Mesenchymal stem cell (in vitro differentiated cells and primary cell): ENCODE results near the gene CSTPP1.

Source experiments
- DNase-seq: peaks from one replicate; pipeline ENCODE4 v3.0.0-alpha.2; 2013
- H2AFZ ChIP-seq: one replicate; pipeline ENCODE4 v1.6.1; 2013; ENCODE audit warnings: low read depth, mild to moderate bottlenecking, control low read depth, inconsistent platforms, low read length, moderate library complexity
- H2AK5ac ChIP-seq: 2 replicates; pipeline ENCODE4 v1.6.1; 2013; ENCODE audit warnings: low read length, moderate library complexity, mild to moderate bottlenecking, inconsistent platforms; ENCODE audit not compliant: severe bottlenecking
- H2BK120ac ChIP-seq: one replicate; pipeline ENCODE4 v1.6.1; 2013; ENCODE audit warnings: low read depth, mild to moderate bottlenecking, inconsistent platforms, low read length, moderate library complexity
- H2BK12ac ChIP-seq, 2 experiments: one replicate each; pipeline ENCODE4 v1.6.1; 2013; ENCODE audit warnings: inconsistent platforms in 2 of 2, low read length in 2 of 2, mild to moderate bottlenecking in 2 of 2, moderate library complexity in 2 of 2, control low read depth in 1 of 2
- H2BK15ac ChIP-seq: one replicate; pipeline ENCODE4 v1.6.1; 2013; ENCODE audit warnings: mild to moderate bottlenecking, low read depth, inconsistent platforms; ENCODE audit not compliant: poor library complexity, severe bottlenecking
- H2BK5ac ChIP-seq: 2 replicates; pipeline ENCODE4 v1.6.1; 2013; ENCODE audit warnings: low read depth, mild to moderate bottlenecking, low read length, control low read depth, inconsistent platforms; ENCODE audit not compliant: poor library complexity, severe bottlenecking
- H3K14ac ChIP-seq, 2 experiments: one replicate each; pipeline ENCODE4 v1.6.1; 2013; ENCODE audit warnings: inconsistent platforms in 2 of 2, low read length in 2 of 2, control low read depth in 1 of 2, mild to moderate bottlenecking in 1 of 2, moderate library complexity in 1 of 2
- H3K18ac ChIP-seq, 2 experiments: one replicate each; pipeline ENCODE4 v1.6.1; 2013; ENCODE audit warnings: inconsistent platforms in 2 of 2, low read length in 2 of 2, control low read depth in 1 of 2, low read depth in 1 of 2, mild to moderate bottlenecking in 1 of 2
- H3K23ac ChIP-seq, 2 experiments: one replicate each; pipeline ENCODE4 v1.6.1; 2013; ENCODE audit warnings: inconsistent platforms in 2 of 2, low read length in 2 of 2, mild to moderate bottlenecking in 2 of 2, moderate library complexity in 2 of 2, control low read depth in 1 of 2
- H3K27ac ChIP-seq: 2 replicates; pipeline ENCODE4 v1.5.1; 2013; ENCODE audit warnings: mild to moderate bottlenecking, moderate library complexity, low read length, control low read depth, inconsistent platforms; ENCODE audit not compliant: poor library complexity, severe bottlenecking
- H3K27me3 ChIP-seq, 2 experiments: 2 replicates each; pipeline versions ENCODE4 v1.6.1 to v1.7.0; 2013; ENCODE audit warnings: low read length in 2 of 2, mild to moderate bottlenecking in 2 of 2, moderate library complexity in 2 of 2, control low read depth in 1 of 2, inconsistent platforms in 1 of 2; ENCODE audit not compliant: control insufficient read depth in 1 of 2, insufficient read depth in 1 of 2
- H3K36me3 ChIP-seq, 2 experiments: 2 replicates each; pipeline versions ENCODE4 v1.6.1 to v1.7.0; 2013; ENCODE audit warnings: low read length in 2 of 2, control low read depth in 1 of 2, inconsistent platforms in 1 of 2, low read depth in 1 of 2, mild to moderate bottlenecking in 1 of 2; ENCODE audit not compliant: insufficient read depth in 2 of 2, control insufficient read depth in 1 of 2
- H3K4ac ChIP-seq, 2 experiments: one replicate each; pipeline ENCODE4 v1.6.1; 2013; ENCODE audit warnings: inconsistent platforms in 2 of 2, low read length in 2 of 2, mild to moderate bottlenecking in 2 of 2, moderate library complexity in 2 of 2, control low read depth in 1 of 2, low read depth in 1 of 2
- H3K4me1 ChIP-seq: 2 replicates; pipeline ENCODE4 v1.6.1; 2013; ENCODE audit warnings: low read depth, low read length, control low read depth; ENCODE audit not compliant: control insufficient read depth, insufficient read depth
- H3K4me2 ChIP-seq: 2 replicates; pipeline ENCODE4 v1.6.1; 2013; ENCODE audit warnings: low read length, mild to moderate bottlenecking, inconsistent platforms; ENCODE audit not compliant: poor library complexity, severe bottlenecking
- H3K4me3 ChIP-seq, 2 experiments: 2 replicates each; pipeline versions ENCODE4 v1.5.1 to v1.7.0; 2013; ENCODE audit warnings: low read length in 2 of 2, mild to moderate bottlenecking in 2 of 2, control low read depth in 1 of 2, low read depth in 1 of 2; ENCODE audit not compliant: insufficient read depth in 1 of 2
- H3K79me1 ChIP-seq: replicated peaks from 2 replicates; pipeline ENCODE4 v1.6.1; 2013; ENCODE audit warnings: mild to moderate bottlenecking, control low read depth, low read length, inconsistent platforms; ENCODE audit not compliant: poor library complexity, severe bottlenecking
- H3K9ac ChIP-seq: 2 replicates; pipeline ENCODE4 v1.7.0; 2013; ENCODE audit warnings: mild to moderate bottlenecking, low read length, moderate library complexity
- H3K9me3 ChIP-seq: 2 replicates; pipeline ENCODE4 v1.7.0; 2013; ENCODE audit warnings: mild to moderate bottlenecking, low read length; ENCODE audit not compliant: control insufficient read depth
- H4K8ac ChIP-seq: one replicate; pipeline ENCODE4 v1.6.1; 2013; ENCODE audit warnings: inconsistent platforms, mild to moderate bottlenecking, low read length, moderate library complexity
- H4K91ac ChIP-seq: one replicate; pipeline ENCODE4 v1.6.1; 2013; ENCODE audit warnings: mild to moderate bottlenecking, low read length, inconsistent platforms
- WGBS: methylation state at CpG from one replicate; pipeline ENCODE4 v1.1.7; 2013; ENCODE audit warnings: mixed read lengths; 5-methylcytosine and 5-hydroxymethylcytosine counted together

CSTPP1 gene

DNA sequence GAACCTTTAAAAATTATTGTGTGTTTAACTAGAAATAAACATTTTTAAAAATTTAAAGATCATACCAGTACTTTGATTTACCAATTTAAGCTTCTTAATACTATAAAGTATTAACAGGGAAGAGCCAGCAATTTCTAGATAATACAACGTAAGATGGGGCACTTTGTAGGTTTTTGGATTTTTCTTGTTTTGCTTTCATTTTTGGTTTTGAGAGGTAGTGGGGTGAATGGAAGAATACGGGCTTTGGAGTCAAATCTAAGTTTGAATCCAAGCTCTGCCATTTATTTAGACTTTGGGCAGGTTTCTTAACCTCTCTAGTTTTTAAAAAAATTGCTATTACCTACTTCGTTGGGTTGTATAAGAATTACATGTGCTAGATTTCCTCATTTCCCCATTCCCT, 44.9 kb downstream of the CSTPP1 start:
- Histone ChIP-seq H3K9ac (no peak overlapping the region), H4K91ac (no peak overlapping the region), H3K36me3 (no peaks in the 10 kb centered on the region), H3K14ac (no peak overlapping the region), H3K9me3 (no peaks in the 10 kb centered on the region), H3K4ac (no peak overlapping the region), H3K27ac (no peak overlapping the region), H2BK15ac (no peak overlapping the region), H3K18ac (no peak overlapping the region), H3K4me1 (peaks cover 2% of the 10 kb centered on the region), H3K4me3 (no peak overlapping the region), H2BK5ac (no peak overlapping the region), H2AK5ac (no peak overlapping the region), H2BK120ac (no peak overlapping the region), H4K8ac (no peak overlapping the region), H2AFZ (no peak overlapping the region), H3K23ac (no peak overlapping the region), H3K79me1 (peaks cover 13% of the 10 kb centered on the region), H2BK12ac (no peak overlapping the region), H3K27me3 (no peaks in the 10 kb centered on the region), H3K4me2 (no peak overlapping the region)
- no peak for DNase-seq
- 77% methylated on average over 2 of the region's 3 CpGs for WGBS

- no peak overlapping the region for H4K91ac ChIP-seq
- H2BK5ac ChIP-seq, result no peak overlapping the region
- WGBS, result 100% methylated on average over 2 of the region's 2 CpGs
- H3K27me3 ChIP-seq, result no peaks in the 10 kb centered on the region
- peaks cover 11% of the 10 kb centered on the region for H3K79me1 ChIP-seq
- H3K18ac ChIP-seq, result no peak overlapping the region
- H2AK5ac ChIP-seq, result no peak overlapping the region
- H3K9ac ChIP-seq, result no peak overlapping the region
- no peak overlapping the region for H3K4ac ChIP-seq
- H2AFZ ChIP-seq, result no peak overlapping the region
- no peak overlapping the region for H3K14ac ChIP-seq
- H3K36me3 ChIP-seq, result peaks cover 0 to 5% of the 10 kb centered on the region in 2 experiments
- no peak overlapping the region for H3K27ac ChIP-seq
- H2BK120ac ChIP-seq, result no peak overlapping the region
- no peak overlapping the region for H4K8ac ChIP-seq
- H2BK15ac ChIP-seq, result no peak overlapping the region
- no peak for DNase-seq
- H3K4me1 ChIP-seq, result no peaks in the 10 kb centered on the region
- no peaks in the 10 kb centered on the region for H3K9me3 ChIP-seq
- H3K23ac ChIP-seq, result no peak overlapping the region
- H3K4me2 ChIP-seq, result no peak overlapping the region
- no peak overlapping the region for H2BK12ac ChIP-seq
- H3K4me3 ChIP-seq, result no peak overlapping the region
Measured at GRCh38 chr11:46982797-46983452, 46.4 kb downstream of the CSTPP1 start.

DNA sequence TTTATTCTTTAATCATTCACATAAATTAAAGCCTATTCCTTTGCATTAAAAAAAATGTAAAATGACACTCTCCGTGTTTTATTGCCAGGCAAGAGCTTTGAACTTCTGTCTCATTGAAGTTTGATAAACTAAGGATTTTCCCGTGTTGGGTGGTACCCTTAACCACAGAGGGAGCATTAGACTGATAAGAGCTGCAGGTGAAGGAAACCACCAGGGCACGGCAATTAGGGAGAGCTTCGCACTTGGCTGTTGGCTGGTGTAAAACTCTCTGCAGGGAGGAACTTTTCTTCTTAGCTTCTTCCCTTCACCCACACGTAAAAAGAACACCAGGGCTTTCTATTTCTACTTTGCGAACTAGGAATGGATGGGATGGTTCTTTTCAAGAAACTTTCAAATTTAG, 47.0 kb downstream of the CSTPP1 start:
- Histone ChIP-seq H3K14ac (no peak overlapping the region), H3K9me3 (no peaks in the 10 kb centered on the region), H3K27me3 (no peaks in the 10 kb centered on the region), H3K36me3 (peaks cover 0 to 5% of the 10 kb centered on the region in 2 experiments), H3K79me1 (peaks cover 11% of the 10 kb centered on the region), H3K23ac (no peak overlapping the region), H3K4me1 (no peaks in the 10 kb centered on the region), H4K91ac (no peak overlapping the region), H2BK5ac (no peak overlapping the region), H2AK5ac (no peak overlapping the region), H2BK15ac (no peak overlapping the region), H3K9ac (no peak overlapping the region), H2AFZ (no peak overlapping the region), H3K4me3 (no peak overlapping the region), H2BK120ac (peak overlapping the region; percentile 5), H3K18ac (peak overlapping the region in 1 of 2 experiments; percentile 52), H3K4ac (no peak overlapping the region), H3K27ac (no peak overlapping the region), H3K4me2 (no peak overlapping the region), H4K8ac (no peak overlapping the region), H2BK12ac (peak overlapping the region in 1 of 2 experiments; percentile 39)
- WGBS, result 67% methylated on average over 3 of the region's 6 CpGs
- no peak for DNase-seq

DNA sequence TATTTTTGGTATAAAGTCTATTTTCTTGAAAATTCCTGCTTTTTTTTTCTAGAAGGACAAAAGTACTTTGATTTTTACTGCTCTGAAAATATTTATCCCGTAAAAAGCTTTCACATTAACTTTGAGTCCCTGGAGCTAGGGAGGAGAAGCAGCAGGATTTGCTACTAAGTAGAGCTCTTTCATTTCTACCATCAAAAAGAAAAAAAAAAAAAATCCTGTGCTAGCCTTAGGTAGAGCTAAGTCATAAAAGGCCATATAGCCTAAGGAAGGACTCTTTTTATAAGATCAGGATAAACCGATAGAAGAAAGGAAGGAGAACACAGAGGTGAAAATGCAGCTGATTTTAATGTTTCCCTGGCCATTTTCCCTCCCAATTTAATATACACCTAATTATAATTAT, 48.0 kb downstream of the CSTPP1 start:
- Histone ChIP-seq H3K9me3 (no peaks in the 10 kb centered on the region), H3K4ac (no peak overlapping the region)
- WGBS, result no CpG with 5 or more reads among the region's 2 CpGs

More for the DNA sequence above, 48.0 kb downstream of the CSTPP1 start:
- Histone ChIP-seq H4K8ac (no peak overlapping the region), H4K91ac (no peak overlapping the region), H3K79me1 (peaks cover 12% of the 10 kb centered on the region), H2AK5ac (no peak overlapping the region), H3K23ac (no peak overlapping the region), H3K18ac (no peak overlapping the region), H3K4me2 (no peak overlapping the region), H3K9ac (no peak overlapping the region), H3K27ac (no peak overlapping the region), H3K36me3 (peaks cover 0 to 9% of the 10 kb centered on the region in 2 experiments), H2BK15ac (no peak overlapping the region), H3K14ac (no peak overlapping the region), H2BK5ac (no peak overlapping the region), H2BK12ac (no peak overlapping the region), H2BK120ac (no peak overlapping the region), H3K4me3 (no peak overlapping the region), H2AFZ (no peak overlapping the region), H3K27me3 (no peaks in the 10 kb centered on the region), H3K4me1 (no peaks in the 10 kb centered on the region)
- no peak for DNase-seq
